OCI-LY7 (cell line): ENCODE data around the gene CA7. TPM values are rescaled to one million over a fixed set of nuclear protein-coding genes. Genes with fewer than 3 reads are reported as not detected.
A peak's percentile ranks its signal among the peaks of the same experiment; 100 is the strongest.

ENCODE experiments used
- BruUV-seq: library from RNA; stranded (reverse); fragments of 400-500 nt; replicated peaks from 2 replicates; lab custom pipeline; 2021; lab: Mats Ljungman, UMichigan
- CTCF ChIA-PET: fragments of 300-600 bp; sonication (Branson Sonifier 250); formaldehyde crosslinking; loops from one replicate; lab custom pipeline; 2022; ENCODE audit warnings: antibody characterized with exemption; ENCODE audit not compliant: unreplicated experiment; lab: Charles Lee
- POLR2A ChIA-PET: fragments of 300-600 bp; sonication (Branson Sonifier 250); formaldehyde crosslinking; loops from one replicate; lab custom pipeline; 2022; ENCODE audit warnings: antibody characterized with exemption; lab: Charles Lee
- DNase-seq: peaks from one replicate; pipeline ENCODE4 v3.0.0-alpha.2; 2015; ENCODE audit warnings: low spot score
- H2AFZ ChIP-seq: fragments of 200-600 bp; sonication (generic), shearing (Covaris generic); 2 replicates; pipeline ENCODE4 v1.6.1; 2014; ENCODE audit warnings: mild to moderate bottlenecking, antibody characterized with exemption, low read length, moderate library complexity
- H3K27ac ChIP-seq: fragments of 200-600 bp; sonication (generic); 2 replicates; pipeline ENCODE4 v1.5.1; 2014; ENCODE audit warnings: mixed run types, low read depth, mild to moderate bottlenecking, moderate library complexity, low read length, inconsistent platforms; ENCODE audit not compliant: poor library complexity, severe bottlenecking
- H3K36me3 ChIP-seq: fragments of 200-600 bp; sonication (generic); 2 replicates; pipeline ENCODE4 v1.6.1; 2014; ENCODE audit warnings: mild to moderate bottlenecking, antibody characterized with exemption, low read length, moderate library complexity, mixed read lengths; ENCODE audit not compliant: insufficient read depth
- H3K4me1 ChIP-seq: fragments of 200-600 bp; sonication (generic); 2 replicates; pipeline ENCODE4 v1.5.1; 2014; ENCODE audit warnings: mild to moderate bottlenecking, low read length; ENCODE audit not compliant: insufficient read depth, poor library complexity, severe bottlenecking
- H3K4me2 ChIP-seq: fragments of 200-600 bp; sonication (generic); 2 replicates; pipeline ENCODE4 v1.6.1; 2014; ENCODE audit warnings: mild to moderate bottlenecking, low read length
- H3K4me3 ChIP-seq: fragments of 200-600 bp; sonication (generic); 2 replicates; pipeline ENCODE4 v1.5.1; 2014; ENCODE audit warnings: mild to moderate bottlenecking, low read depth, low read length; ENCODE audit not compliant: poor library complexity, severe bottlenecking
- H3K79me2 ChIP-seq: fragments of 200-600 bp; sonication (generic); 2 replicates; pipeline ENCODE4 v1.6.1; 2016; ENCODE audit warnings: low read depth, mild to moderate bottlenecking, low read length, moderate library complexity, mixed read lengths; ENCODE audit not compliant: insufficient read depth
- H3K9me2 ChIP-seq: fragments of 200-600 bp; sonication (generic); 2 replicates; pipeline ENCODE4 v1.6.1; 2016; ENCODE audit warnings: mild to moderate bottlenecking, low read length, mixed read lengths; ENCODE audit not compliant: insufficient read depth
- H3K9me3 ChIP-seq: fragments of 200-600 bp; sonication (generic); 2 replicates; pipeline ENCODE4 v1.6.1; 2014; ENCODE audit warnings: mild to moderate bottlenecking, mixed run types, low read length, mixed read lengths
- H4K20me1 ChIP-seq: fragments of 200-600 bp; sonication (generic); 2 replicates; pipeline ENCODE4 v1.6.1; 2014; ENCODE audit warnings: mild to moderate bottlenecking, antibody characterized with exemption, low read length, moderate library complexity, mixed read lengths; ENCODE audit not compliant: insufficient read depth
- EZH2phosphoT487 ChIP-seq: fragments of 200-600 bp; sonication (generic); IDR thresholded peaks from 2 replicates; pipeline ENCODE4 v1.6.1; 2018; ENCODE audit warnings: low read depth, borderline replicate concordance, mild to moderate bottlenecking, mixed run types, antibody characterized with exemption, low read length, moderate library complexity, mixed read lengths
- intact Hi-C: fragments of 100-400 bp; cut with micrococcal nuclease; formaldehyde crosslinking; loops from one replicate; pipeline ENCODE4 v1.10.0; 2022; ENCODE audit not compliant: unreplicated experiment
- total RNA-seq, 2 experiments: library from RNA; depleted of rRNA in 1 of 2; stranded (reverse); fragments of >200 nt in 1 of 2; shearing (Covaris generic) in 1 of 2; gene quantifications; 2 replicates each; pipeline ENCODE4 v1.2.3, GENCODE V29; 2014 to 2022
- TF ChIP-seq, protein P1 (sequence below): fragments of 200-600 bp; sonication (generic); conservative IDR thresholded peaks from 2 replicates; pipeline ENCODE4 v1.5.1; 2014; ENCODE audit warnings: mild to moderate bottlenecking, antibody characterized with exemption, low read length, moderate library complexity, mixed read lengths

The CA7 gene
- total RNA-seq, 2 experiments from 2014 or later, result not detected

DNA sequence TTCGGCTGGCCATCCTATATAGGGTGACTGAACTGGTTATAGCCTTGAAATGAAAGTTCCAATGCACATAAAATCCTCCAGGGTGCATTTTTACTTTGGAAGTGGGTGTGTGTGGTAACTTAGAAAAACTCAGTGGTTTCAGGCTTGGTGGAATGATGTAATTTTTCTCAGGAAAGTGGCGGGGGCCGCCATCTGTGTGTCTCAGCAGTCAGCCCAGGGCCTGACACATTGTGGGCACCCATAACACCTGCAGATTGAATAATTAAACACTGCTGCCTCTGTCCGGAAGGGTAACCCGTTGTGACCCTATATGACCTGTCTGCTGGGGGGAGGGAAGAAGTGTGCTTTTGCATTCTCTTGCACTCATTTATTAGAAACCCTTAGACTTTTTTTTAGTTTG lies 33.9 kb downstream of the CA7 start:
- H3K36me3 ChIP-seq, result no peaks in the 10 kb centered on the region
- peak overlapping the region; percentile 64 for H3K27ac ChIP-seq
- H4K20me1 ChIP-seq, result no peaks in the 10 kb centered on the region
- H3K4me2 ChIP-seq, result peak overlapping the region; percentile 57
- H2AFZ ChIP-seq, result peak overlapping the region; percentile 68
- peak overlapping the region; percentile 15 for H3K4me3 ChIP-seq
- H3K9me2 ChIP-seq, result no peaks in the 10 kb centered on the region
- peak; percentile 73 for DNase-seq
- no TSS peak for BruUV-seq
- TF ChIP-seq, protein P1, sequence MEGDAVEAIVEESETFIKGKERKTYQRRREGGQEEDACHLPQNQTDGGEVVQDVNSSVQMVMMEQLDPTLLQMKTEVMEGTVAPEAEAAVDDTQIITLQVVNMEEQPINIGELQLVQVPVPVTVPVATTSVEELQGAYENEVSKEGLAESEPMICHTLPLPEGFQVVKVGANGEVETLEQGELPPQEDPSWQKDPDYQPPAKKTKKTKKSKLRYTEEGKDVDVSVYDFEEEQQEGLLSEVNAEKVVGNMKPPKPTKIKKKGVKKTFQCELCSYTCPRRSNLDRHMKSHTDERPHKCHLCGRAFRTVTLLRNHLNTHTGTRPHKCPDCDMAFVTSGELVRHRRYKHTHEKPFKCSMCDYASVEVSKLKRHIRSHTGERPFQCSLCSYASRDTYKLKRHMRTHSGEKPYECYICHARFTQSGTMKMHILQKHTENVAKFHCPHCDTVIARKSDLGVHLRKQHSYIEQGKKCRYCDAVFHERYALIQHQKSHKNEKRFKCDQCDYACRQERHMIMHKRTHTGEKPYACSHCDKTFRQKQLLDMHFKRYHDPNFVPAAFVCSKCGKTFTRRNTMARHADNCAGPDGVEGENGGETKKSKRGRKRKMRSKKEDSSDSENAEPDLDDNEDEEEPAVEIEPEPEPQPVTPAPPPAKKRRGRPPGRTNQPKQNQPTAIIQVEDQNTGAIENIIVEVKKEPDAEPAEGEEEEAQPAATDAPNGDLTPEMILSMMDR, result no peak
- TF ChIP-seq EZH2phosphoT487, result no peak
- ChIA-PET POLR2A (interaction anchor here (0.6 kb wide), 1 partner anchor 28 kb away, joined by 6 read pairs; no protein-coding TSS in a partner anchor), CTCF (no interaction called here)
- intact Hi-C loops, result no loop called here
- peaks cover 9% of the 10 kb centered on the region; the same call in 1 of the 2 replicates for H3K79me2 ChIP-seq
- H3K4me1 ChIP-seq, result peaks cover 55% of the 10 kb centered on the region
- H3K9me3 ChIP-seq, result peaks cover 6% of the 10 kb centered on the region; the same call in 1 of the 2 replicates

DNA sequence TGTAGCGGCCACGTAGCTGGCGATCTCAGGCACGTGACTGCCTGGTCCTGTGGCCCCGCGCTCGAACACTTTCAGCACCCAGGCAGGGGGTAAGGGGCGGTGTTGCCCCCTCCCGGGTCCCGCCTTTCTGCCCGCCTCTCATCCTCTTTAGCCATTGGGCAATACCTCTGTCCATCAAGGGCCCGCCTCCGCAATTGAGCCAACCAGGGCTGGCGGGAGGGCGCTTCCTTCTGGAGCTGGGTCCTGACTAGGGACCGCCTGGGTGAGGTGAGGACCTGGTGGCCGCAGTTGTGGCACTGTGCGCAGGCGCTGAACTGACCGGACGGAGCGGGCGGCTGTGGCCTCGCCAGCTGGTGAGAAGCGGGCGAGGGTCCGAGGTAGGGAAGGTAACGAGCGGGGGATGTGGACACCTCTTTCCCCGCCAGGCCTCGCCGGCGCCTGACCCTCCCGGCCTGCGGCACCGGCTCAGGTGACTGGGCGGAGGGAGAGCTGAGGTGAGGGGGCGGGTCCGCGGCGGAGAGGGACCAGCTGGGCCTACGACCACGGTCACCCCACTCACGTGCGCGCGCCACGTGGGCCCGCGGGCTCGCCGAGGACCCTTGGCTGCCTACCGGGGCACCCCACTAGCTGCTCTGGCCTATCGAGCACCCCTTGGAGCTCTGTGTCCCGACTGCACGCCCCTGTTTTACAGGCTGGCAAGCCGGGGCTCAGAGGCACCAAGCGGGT lies 36.2 kb downstream of the CA7 start, which contains the start of gene PDP2:
TSS of gene PDP2 (plus strand) at position 228 of the 726 bp plus-strand sequence. CDS start 3,770 bp downstream, outside the sequence.
- Histone ChIP-seq H3K9me2 (no peaks in the 10 kb centered on the region), H2AFZ (peak within 1 kb of the TSS; percentile 93), H3K79me2 (peaks cover 9% of the 10 kb centered on the region; the same call in 1 of the 2 replicates), H3K36me3 (peaks cover 14% of the 10 kb centered on the region), H3K4me3 (peak within 1 kb of the TSS; percentile 82), H3K4me1 (peaks cover 39% of the 10 kb centered on the region), H3K27ac (no peak within 1 kb of the TSS), H3K4me2 (peak within 1 kb of the TSS; percentile 72), H4K20me1 (no peaks in the 10 kb centered on the region), H3K9me3 (peaks cover 6% of the 10 kb centered on the region; the same call in 1 of the 2 replicates)
- TF ChIP-seq, protein P1, result no peak
- TF ChIP-seq EZH2phosphoT487, result no peak
- no TSS peak for BruUV-seq
- peak; percentile 96 for DNase-seq
- POLR2A ChIA-PET, result interaction anchor here (0.6 to 2.0 kb wide), 6 partner anchors 12 to 696 kb away, joined by 3 to 6 read pairs (median 4); partner anchors contain the start of gene NAE1
- CTCF ChIA-PET, result interaction anchor here (0.6 to 1.7 kb wide), 4 partner anchors 12 to 183 kb away, joined by 3 to 7 read pairs (median 6); partner anchors contain the start of gene NAE1
- intact Hi-C loops, result no loop called here
